ENCODE measurements around the gene BCL2A1.

DNA sequence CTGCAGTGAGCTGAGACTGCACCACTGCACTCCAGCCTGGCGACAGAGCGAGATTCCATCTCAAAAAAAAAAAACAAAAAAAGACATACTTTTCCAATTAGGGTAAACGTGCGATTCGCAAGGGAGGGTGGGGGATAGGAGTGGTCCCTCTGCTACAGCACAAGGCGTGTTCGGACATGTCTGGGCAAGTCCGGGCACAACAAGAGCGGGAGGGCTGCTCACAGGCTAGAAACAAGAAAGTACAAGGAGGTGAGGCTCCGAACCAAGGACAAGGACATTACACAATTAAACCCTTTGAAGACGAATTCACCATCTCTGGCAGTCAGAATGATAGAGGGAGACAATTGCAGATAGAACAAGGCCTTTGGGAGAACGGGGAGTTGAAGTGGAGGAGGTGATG lies 32.2 kb upstream of the BCL2A1 start:
- TF ChIP-seq CTCF (IDR thresholded peaks at IDR 0.05) (no peak), POLR2A (IDR thresholded peaks at IDR 0.05) (no peak)
